RWPE2 (cell line): ENCODE measurements around the gene PPM1G.

ENCODE experiments used
- ATAC-seq: fragments of 200-7000 bp; cut with Tn5 transposase; 3 replicates; pipeline ENCODE4 v1.9.1; 2021; ENCODE audit warnings: low read depth
- DNase-seq: peaks from one replicate; pipeline ENCODE4 v3.0.0-alpha.2; 2020; ENCODE audit warnings: low spot score
- H3K27ac ChIP-seq: fragments of 450-650 bp; 2 replicates; pipeline ENCODE4 v1.5.1; 2017; ENCODE audit warnings: mild to moderate bottlenecking; ENCODE audit not compliant: poor library complexity, severe bottlenecking
- H3K27me3 ChIP-seq: fragments of 250-450 bp; sonication (Bioruptor Pico); 2 replicates; pipeline ENCODE4 v1.5.1; 2021; ENCODE audit warnings: mild to moderate bottlenecking, moderate library complexity; ENCODE audit not compliant: insufficient read depth, poor library complexity, severe bottlenecking
- H3K36me3 ChIP-seq: fragments of 250-450 bp; sonication (Bioruptor Pico); 2 replicates; pipeline ENCODE4 v1.5.1; 2020; ENCODE audit warnings: low read depth, mild to moderate bottlenecking, moderate library complexity
- H3K4me1 ChIP-seq: fragments of 250-450 bp; sonication (Bioruptor Pico); 2 replicates; pipeline ENCODE4 v1.5.1; 2021; ENCODE audit warnings: mild to moderate bottlenecking, moderate library complexity; ENCODE audit not compliant: insufficient read depth, poor library complexity, severe bottlenecking
- H3K4me3 ChIP-seq: fragments of 250-450 bp; sonication (Bioruptor Pico); 2 replicates; pipeline ENCODE4 v1.5.1; 2021; ENCODE audit warnings: mild to moderate bottlenecking, moderate library complexity; ENCODE audit not compliant: severe bottlenecking
- H3K9me3 ChIP-seq: fragments of 250-450 bp; sonication (Bioruptor Pico); 2 replicates; pipeline ENCODE4 v1.5.1; 2021; ENCODE audit warnings: mild to moderate bottlenecking, moderate library complexity; ENCODE audit not compliant: severe bottlenecking
- TF ChIP-seq, protein P1 (sequence below): fragments of 450-650 bp; IDR thresholded peaks from one replicate; pipeline ENCODE4 v1.5.1; 2017; ENCODE audit warnings: mild to moderate bottlenecking, moderate library complexity; ENCODE audit not compliant: poor library complexity, severe bottlenecking

The PPM1G gene

GRCh38 chr2:27445615-27446014 is 36.2 kb upstream of the PPM1G start:
- peaks cover 34% of the 10 kb centered on the region for H3K36me3 ChIP-seq
- H3K4me1 ChIP-seq: peaks cover 11% of the 10 kb centered on the region
- DNase-seq: no peak
- no peak for ATAC-seq
- peak overlapping the region; percentile 54 for H3K27ac ChIP-seq
- H3K9me3 ChIP-seq: no peaks in the 10 kb centered on the region
- H3K4me3 ChIP-seq: no peak overlapping the region
- no peaks in the 10 kb centered on the region for H3K27me3 ChIP-seq
- TF ChIP-seq, protein P1, sequence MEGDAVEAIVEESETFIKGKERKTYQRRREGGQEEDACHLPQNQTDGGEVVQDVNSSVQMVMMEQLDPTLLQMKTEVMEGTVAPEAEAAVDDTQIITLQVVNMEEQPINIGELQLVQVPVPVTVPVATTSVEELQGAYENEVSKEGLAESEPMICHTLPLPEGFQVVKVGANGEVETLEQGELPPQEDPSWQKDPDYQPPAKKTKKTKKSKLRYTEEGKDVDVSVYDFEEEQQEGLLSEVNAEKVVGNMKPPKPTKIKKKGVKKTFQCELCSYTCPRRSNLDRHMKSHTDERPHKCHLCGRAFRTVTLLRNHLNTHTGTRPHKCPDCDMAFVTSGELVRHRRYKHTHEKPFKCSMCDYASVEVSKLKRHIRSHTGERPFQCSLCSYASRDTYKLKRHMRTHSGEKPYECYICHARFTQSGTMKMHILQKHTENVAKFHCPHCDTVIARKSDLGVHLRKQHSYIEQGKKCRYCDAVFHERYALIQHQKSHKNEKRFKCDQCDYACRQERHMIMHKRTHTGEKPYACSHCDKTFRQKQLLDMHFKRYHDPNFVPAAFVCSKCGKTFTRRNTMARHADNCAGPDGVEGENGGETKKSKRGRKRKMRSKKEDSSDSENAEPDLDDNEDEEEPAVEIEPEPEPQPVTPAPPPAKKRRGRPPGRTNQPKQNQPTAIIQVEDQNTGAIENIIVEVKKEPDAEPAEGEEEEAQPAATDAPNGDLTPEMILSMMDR: no peak

GRCh38 chr2:27445155-27445554 is 35.8 kb upstream of the PPM1G start:
- ATAC-seq: no peak
- H3K27ac ChIP-seq: peak overlapping the region; percentile 54
- peaks cover 35% of the 10 kb centered on the region for H3K36me3 ChIP-seq
- peaks cover 11% of the 10 kb centered on the region for H3K4me1 ChIP-seq
- TF ChIP-seq, protein P1: no peak
- no peaks in the 10 kb centered on the region for H3K9me3 ChIP-seq
- no peak for DNase-seq
- H3K27me3 ChIP-seq: no peaks in the 10 kb centered on the region
- H3K4me3 ChIP-seq: no peak overlapping the region

- peaks cover 44% of the 10 kb centered on the region for H3K36me3 ChIP-seq
- ATAC-seq: no peak; the same call in 1 of the 3 replicates
- TF ChIP-seq, protein P1: no peak
Observed at GRCh38 chr2:27442920-27443282, 33.5 kb upstream of the PPM1G start.

GRCh38 chr2:27441958-27442919 is 32.8 kb upstream of the PPM1G start, which contains the start of gene KRTCAP3:
KRTCAP3 (plus strand) TSS chr2:27442381; CDS start chr2:27442413, 32 bp downstream.
- Histone ChIP-seq H3K27ac (peak within 1 kb of the TSS; percentile 44), H3K4me3 (peak within 1 kb of the TSS; percentile 44)
- DNase-seq: peak; percentile 83

More at GRCh38 chr2:27442920-27443282, 33.5 kb upstream of the PPM1G start:
- Histone ChIP-seq H3K27ac (peak overlapping the region; percentile 44), H3K9me3 (no peaks in the 10 kb centered on the region), H3K27me3 (no peaks in the 10 kb centered on the region), H3K4me1 (peaks cover 11% of the 10 kb centered on the region), H3K4me3 (peak overlapping the region; percentile 44)
- no peak for DNase-seq

More at GRCh38 chr2:27441958-27442919, 32.8 kb upstream of the PPM1G start, which contains the start of gene KRTCAP3:
- ATAC-seq: peak; percentile 91
- TF ChIP-seq, protein P1: peak; percentile 83
- no peaks in the 10 kb centered on the region for H3K27me3 ChIP-seq
- peaks cover 11% of the 10 kb centered on the region for H3K4me1 ChIP-seq
- peaks cover 47% of the 10 kb centered on the region for H3K36me3 ChIP-seq
- H3K9me3 ChIP-seq: no peaks in the 10 kb centered on the region
